Cardiac septum (tissue), 1 donor: ENCODE results near the gene HAPLN2. TPM values are rescaled to one million over a fixed set of nuclear protein-coding genes. Genes with fewer than 3 reads are reported as not detected.

ENCODE experiments used
- DNase-seq: peaks from one replicate; pipeline ENCODE4 v3.0.0-alpha.2; 2020; ENCODE audit warnings: low spot score
- intact Hi-C: fragments of 100-400 bp; cut with DNase I; formaldehyde crosslinking; loops from one replicate; pipeline ENCODE4 v1.14.0; 2022
- total RNA-seq: library from RNA; stranded (reverse); fragmentation: NEBNext Ultra II Directional; extraction: Animal tissue kit (Norgen Biotek cat#: 25700); gene quantifications from one replicate; pipeline ENCODE4 v1.2.1, GENCODE V29; 2021
- donor health status: DM: no; HTN: no; CAD: no.

The HAPLN2 gene
- total RNA-seq, 1 donor from 2014 or later, result 0.43 TPM

DNA sequence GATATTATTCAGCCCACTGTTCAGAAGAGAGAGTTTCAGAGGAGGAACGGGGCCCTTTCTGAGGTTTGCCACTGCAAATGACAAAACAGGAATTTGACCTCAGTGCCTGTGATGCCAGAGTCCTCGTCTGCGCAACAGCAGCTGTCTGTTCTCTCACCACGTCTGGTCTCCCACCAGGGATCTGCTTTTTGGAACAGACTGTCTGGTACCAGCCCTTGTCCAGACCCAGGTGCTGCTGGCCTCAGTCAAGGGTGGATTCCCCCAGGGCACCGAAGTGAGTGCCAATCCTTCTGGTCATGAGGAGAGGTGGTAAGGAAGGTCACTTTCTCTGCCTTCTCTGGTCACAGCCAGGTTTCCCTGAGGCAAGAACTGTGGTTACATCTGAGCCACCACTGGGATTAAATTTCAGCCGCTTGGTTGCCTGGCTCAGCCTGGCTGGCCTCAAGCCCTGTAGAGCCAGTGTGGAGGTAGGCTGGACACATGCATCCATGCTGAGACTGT is 20.4 kb downstream of the HAPLN2 start:
- intact Hi-C loops, result no loop called here
- no peak for DNase-seq

DNA sequence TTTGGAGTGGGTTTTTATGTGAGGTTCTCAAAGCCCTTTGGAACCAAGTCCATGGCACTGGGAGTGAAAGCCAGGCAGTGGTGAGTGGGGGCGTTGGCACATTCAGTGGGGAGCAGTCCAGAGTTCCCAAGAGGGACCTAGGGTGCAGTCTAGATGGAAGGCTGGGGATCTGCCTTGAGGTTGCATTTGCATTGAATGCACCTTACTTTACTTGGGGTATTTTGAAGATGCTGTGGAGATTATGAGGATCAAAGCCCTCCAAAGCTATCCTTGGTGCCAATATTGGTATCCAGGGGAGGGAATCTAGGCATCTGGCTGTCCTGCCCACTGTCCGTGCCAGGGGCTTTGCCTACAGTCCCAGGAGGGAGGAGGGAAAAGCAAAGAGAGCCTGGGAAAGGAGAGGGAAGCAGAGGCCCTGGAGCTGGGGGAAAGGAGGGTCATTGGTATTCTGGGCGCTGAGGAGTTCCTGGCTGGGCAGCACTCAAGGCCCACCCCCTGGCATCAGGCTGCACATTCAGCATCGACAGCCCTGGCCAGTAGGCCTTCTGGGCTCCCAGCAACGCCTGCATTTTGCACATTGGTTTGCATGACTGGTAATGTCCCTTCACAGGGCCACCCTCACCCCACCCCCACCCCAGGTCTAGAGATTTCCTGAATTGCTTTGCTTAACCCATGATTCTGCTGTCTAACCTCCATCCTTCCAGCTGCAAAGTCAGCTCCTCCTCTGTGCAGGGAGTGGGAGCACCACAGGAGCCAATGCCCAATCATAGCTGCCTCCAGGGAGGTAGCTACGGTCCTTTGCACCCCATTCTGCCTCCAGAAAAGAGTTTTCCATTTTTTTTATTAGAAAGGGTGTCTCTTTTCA is 21.9 kb downstream of the HAPLN2 start:
- no peak for DNase-seq
- intact Hi-C loops, result no loop called here

DNA sequence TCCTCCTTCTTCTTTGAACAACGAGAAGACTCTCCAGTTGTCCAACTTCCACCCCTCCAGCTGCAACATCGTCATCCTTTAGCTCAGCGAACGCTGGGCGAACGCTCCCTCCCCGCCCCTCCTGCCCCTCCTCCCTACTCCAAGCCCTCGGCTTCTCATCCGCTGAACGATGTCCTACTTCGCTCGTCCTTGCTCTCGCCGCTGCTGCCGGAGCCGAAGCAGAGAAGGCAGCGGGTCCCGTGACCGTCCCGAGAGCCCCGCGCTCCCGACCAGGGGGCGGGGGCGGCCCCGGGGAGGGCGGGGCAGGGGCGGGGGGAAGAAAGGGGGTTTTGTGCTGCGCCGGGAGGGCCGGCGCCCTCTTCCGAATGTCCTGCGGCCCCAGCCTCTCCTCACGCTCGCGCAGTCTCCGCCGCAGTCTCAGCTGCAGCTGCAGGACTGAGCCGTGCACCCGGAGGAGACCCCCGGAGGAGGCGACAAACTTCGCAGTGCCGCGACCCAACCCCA is 22.6 kb downstream of the HAPLN2 start, which contains the start of gene BCAN:
BCAN (plus strand) TSS at position 357 of the 504 bp plus-strand sequence. CDS start 3,938 bp downstream, outside the sequence.
- no peak for DNase-seq
- intact Hi-C loops, result no loop called here

DNA sequence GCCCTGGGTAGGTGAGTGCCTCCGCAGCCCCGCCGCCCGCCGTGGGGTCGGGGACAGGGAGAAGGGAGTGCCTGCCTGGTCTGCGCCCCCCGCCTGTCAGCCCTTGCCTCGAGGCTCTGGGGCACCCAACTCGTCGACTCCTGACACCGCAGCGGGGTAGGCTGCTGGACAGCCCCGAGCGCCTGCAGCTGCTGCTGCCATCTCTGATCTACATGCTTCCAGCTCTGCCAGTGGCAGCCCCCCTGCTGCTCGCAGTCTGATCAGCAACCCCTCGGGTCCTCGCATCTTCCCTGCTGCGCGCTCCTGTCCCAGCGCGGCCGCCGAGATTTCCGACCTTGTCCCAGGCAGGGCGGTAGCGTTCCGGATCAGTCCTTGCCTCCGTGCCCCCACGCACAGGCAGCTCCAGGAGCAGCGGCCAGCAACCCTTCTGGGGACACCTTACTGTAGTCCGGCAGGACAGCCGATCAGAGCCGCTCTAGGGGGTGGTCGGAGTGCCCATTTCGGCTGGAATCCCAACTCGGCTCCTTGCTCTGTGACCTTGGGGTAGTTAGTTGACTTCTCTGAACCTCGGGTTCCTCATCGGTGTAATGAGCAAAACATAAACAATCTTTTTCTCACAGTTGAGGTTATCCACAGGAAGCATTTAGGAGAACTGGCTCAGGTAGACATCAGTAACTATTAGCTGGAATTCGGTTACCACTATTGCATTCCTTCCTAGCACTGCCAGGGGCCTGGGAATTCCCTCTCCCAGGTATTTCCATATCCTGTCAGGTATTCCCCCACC is 23.2 kb downstream of the HAPLN2 start:
- intact Hi-C loops, result no loop called here
- DNase-seq, result no peak

DNA sequence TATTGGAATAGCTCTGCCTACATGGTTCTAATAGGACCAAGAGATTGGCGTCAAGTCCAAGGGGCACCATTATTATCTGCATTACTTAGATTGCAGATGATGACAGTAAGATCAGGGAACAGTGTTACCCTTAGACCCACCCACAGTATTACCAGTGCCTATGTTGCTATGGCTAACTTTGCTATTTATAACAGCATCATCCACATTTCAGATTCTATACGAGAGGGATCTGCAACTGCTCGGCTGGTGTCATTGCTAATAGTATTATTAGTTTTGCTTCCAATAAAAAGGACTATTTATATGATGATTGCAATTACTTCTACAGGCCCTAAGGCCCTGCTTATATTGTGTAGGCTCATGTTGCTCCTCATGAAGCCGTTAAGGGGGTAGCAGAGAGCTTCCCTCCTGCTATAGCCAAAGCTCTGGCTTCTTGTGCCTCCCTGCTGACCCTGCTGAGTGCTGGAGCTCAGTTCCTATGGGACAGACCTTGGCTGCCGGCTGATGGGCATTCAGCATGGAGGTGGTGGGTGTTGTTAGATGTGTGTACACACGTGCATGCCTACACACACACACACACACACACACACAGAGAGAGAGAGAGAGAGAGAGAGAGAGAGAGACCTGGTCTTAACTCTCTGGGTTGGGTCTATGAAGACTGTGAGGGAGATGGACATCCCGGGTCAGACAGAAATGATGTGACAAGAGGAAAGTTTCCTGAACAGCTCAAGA is 24.0 kb downstream of the HAPLN2 start:
- intact Hi-C loops, result no loop called here
- no peak for DNase-seq

DNA sequence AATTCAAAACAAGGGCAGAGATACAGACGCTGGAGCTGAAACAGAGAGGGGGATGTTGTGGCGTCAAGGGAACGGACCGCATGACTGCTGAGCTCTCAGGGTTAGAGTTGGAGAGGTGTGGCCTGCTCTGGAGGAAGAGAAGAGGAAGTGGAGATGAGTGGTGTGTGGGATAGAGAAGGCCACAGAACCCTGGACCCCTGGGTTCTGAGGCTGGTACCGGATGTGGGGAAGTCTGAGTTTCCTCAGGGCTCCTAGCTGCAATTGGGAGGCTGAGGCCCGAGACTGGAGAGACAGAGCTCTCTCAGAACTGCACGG is 24.5 kb downstream of the HAPLN2 start:
- DNase-seq, result no peak

DNA sequence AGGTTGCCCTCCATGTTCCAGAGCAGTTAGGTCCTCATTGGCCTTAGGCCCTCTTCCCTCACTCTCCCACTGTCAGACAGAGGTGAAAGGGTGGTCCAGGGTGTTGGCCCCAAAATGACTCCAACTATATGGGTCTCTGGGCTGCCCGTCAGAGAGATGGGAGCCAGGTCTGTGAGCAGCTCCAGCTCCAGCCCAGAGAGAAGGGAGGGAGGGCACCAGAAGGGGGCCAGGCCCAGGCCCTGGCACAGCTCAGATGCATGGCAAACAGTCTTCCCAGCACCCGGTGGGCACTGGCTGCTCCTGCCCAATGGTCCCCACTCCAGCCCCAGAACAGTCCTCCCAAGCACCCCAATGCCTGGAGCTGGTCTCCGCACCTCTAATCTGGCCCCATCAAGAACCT is 24.9 kb downstream of the HAPLN2 start:
- intact Hi-C loops, result no loop called here
- DNase-seq, result no peak

More for the DNA sequence above, 24.5 kb downstream of the HAPLN2 start:
- intact Hi-C loops, result no loop called here

DNA sequence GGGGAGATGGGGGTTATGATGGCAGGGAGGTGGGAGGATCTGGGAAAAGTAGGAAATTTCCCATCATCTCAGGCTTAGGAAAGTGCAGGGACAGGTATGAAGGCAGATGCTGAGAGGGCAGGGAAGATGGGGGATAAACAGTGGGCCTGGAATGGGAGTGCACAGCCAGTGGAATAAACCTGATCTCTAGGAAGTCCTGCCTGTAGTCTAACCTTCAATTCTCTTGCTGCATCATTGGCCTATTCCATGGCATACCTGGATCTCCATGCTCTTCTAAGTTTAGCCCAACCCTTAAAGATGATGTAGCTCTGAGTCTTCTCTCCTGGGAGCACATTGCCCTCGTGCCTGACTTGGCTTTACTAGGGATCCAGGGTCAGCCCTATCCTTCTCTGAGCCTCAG is 25.4 kb downstream of the HAPLN2 start:
- no peak for DNase-seq
- intact Hi-C loops, result no loop called here

DNA sequence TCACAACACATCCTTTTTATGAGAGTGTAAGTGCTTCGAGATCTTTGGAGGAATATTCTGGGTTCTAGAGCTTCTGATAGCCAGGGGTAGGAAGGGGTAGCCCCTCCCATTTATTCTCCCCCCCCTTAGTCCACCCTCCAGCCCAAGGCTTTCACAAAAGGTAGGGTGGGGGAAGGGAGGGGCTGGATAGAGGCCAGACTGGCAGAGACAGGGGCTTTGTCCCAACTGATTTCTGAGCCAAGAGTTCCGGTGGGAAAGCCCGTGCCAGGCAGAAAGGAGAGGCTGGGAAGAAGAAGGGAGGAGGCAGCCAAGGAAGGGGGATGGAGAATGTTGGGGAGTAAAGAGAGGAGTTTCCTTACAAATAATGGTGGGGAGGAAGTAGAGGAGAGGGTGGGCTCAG is 25.8 kb downstream of the HAPLN2 start:
- DNase-seq, result no peak
- intact Hi-C loops, result no loop called here

DNA sequence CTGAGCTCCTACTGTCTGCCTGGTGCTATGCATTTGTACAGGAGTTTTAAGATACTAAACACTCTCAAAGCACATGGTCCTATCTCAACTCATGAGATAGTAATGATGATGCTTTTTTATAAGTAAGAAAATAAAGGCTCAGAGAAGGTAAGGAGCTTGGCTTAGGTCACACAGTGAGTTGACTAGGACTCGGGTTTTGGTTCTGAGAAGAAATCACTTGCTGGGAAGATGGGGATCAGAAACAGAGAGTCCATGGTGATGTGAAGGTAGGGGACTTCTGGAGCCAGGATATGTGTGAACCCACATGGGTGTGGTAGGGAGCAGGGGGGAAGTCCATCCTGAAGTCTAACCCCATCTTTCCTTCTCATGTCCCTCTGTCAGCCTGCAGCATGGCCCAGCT is 26.5 kb downstream of the HAPLN2 start:
- DNase-seq, result no peak
- intact Hi-C loops, result no loop called here

DNA sequence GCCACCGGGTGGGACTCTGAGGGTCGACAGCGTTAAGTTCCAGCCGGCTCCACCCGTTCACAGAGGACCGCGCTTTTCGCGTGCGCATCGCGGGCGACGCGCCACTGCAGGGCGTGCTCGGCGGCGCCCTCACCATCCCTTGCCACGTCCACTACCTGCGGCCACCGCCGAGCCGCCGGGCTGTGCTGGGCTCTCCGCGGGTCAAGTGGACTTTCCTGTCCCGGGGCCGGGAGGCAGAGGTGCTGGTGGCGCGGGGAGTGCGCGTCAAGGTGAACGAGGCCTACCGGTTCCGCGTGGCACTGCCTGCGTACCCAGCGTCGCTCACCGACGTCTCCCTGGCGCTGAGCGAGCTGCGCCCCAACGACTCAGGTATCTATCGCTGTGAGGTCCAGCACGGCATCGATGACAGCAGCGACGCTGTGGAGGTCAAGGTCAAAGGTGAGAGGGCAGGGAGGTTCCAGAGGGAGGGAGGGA is 27.6 kb downstream of the HAPLN2 start:
- DNase-seq, result no peak
- intact Hi-C loops, result no loop called here

DNA sequence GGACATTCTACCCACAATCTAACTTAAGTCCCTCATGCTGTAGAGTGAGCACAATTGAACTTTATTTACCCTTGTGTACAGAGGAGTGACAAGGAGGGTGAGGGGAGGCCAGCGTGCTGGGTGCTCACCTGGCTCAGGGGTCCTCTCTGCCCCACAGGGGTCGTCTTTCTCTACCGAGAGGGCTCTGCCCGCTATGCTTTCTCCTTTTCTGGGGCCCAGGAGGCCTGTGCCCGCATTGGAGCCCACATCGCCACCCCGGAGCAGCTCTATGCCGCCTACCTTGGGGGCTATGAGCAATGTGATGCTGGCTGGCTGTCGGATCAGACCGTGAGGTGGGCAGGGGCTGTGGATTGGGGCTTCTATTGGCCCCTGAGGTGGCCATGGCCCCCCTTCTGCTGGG is 28.1 kb downstream of the HAPLN2 start:
- intact Hi-C loops, result no loop called here
- DNase-seq, result no peak

DNA sequence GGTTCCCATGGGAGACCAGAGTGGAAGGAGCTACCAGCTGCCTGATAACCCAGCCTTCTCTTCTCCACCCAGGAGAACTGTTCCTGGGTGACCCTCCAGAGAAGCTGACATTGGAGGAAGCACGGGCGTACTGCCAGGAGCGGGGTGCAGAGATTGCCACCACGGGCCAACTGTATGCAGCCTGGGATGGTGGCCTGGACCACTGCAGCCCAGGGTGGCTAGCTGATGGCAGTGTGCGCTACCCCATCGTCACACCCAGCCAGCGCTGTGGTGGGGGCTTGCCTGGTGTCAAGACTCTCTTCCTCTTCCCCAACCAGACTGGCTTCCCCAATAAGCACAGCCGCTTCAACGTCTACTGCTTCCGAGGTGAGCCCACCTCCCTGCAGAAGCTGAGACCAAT is 29.3 kb downstream of the HAPLN2 start:
- intact Hi-C loops, result no loop called here
- DNase-seq, result no peak

DNA sequence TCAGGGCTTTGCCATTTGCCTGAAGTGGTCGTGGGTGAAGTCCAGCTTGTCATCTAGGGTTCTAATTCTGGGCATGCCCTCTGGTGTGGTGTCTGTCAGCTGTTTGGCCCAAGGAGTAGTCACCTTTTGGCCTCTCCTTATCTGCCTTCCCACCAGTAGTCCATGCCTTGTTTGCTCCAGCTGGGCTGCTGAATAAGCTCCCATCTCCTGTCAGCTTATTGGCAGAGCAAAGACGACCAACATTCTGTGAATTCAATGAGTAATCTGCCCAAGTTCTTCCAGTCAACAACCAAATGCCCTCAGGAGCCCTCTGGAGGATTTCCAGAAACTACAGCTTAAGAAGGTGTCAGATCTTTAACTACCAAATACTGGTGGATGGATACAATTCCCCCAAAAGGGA is 29.7 kb downstream of the HAPLN2 start:
- intact Hi-C loops, result no loop called here

DNA sequence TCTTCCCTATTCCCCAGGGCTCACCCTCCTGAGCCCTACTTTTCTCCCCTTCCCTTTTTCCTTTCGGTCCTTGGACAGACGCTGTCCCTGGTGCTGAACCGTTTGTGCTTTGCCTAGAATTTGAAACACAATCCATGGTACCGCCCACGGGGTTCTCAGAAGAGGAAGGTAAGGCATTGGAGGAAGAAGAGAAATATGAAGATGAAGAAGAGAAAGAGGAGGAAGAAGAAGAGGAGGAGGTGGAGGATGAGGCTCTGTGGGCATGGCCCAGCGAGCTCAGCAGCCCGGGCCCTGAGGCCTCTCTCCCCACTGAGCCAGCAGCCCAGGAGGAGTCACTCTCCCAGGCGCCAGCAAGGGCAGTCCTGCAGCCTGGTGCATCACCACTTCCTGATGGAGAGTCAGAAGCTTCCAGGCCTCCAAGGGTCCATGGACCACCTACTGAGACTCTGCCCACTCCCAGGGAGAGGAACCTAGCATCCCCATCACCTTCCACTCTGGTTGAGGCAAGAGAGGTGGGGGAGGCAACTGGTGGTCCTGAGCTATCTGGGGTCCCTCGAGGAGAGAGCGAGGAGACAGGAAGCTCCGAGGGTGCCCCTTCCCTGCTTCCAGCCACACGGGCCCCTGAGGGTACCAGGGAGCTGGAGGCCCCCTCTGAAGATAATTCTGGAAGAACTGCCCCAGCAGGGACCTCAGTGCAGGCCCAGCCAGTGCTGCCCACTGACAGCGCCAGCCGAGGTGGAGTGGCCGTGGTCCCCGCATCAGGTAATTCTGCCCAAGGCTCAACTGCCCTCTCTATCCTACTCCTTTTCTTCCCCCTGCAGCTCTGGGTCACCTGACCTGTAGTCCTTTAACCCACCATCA is 33.1 kb downstream of the HAPLN2 start:
- DNase-seq, result no peak
- intact Hi-C loops, result no loop called here

More for the DNA sequence above, 29.7 kb downstream of the HAPLN2 start:
- no peak for DNase-seq

DNA sequence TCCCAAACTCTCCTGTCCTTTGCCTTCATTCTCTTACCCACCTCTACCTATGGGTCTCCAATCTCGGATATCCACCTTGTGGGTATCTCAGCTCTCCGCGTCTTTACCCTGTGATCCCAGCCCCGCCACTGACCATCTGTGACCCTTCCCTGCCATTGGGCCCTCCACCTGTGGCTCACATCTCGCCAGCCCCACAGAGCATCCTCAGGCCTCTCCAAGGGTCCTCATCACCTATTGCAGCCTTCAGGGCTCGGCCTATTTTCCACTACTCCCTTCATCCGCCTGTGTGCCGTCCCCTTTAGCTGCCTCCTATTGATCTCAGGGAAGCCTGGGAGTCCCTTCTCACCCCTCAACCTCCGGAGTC is 33.8 kb downstream of the HAPLN2 start:
- no peak for DNase-seq

DNA sequence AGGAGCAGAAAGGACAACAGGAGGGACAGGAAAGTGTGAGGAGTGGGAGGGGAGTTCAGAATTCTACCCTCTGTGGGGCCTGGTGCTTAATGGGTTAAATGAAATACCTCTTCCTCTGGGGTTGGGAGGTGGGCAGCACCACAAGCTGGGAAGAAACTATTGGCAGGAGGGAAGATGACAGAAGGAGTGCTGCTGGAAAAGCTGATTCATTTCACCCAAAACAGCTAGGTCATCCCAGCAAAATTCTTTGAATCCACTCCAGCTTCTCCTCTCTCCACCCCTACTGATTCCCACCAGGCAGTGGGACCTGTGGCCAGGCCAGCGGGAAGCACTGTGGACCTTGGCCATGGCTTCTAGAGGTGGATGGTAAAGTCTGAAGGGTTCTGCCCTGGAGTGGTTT is 35.5 kb downstream of the HAPLN2 start:
- intact Hi-C loops, result loop anchor here (5.0 kb wide), 1 partner anchor 72 kb away; no protein-coding TSS in a partner anchor
- no peak for DNase-seq

More for the DNA sequence above, 33.8 kb downstream of the HAPLN2 start:
- intact Hi-C loops, result no loop called here

DNA sequence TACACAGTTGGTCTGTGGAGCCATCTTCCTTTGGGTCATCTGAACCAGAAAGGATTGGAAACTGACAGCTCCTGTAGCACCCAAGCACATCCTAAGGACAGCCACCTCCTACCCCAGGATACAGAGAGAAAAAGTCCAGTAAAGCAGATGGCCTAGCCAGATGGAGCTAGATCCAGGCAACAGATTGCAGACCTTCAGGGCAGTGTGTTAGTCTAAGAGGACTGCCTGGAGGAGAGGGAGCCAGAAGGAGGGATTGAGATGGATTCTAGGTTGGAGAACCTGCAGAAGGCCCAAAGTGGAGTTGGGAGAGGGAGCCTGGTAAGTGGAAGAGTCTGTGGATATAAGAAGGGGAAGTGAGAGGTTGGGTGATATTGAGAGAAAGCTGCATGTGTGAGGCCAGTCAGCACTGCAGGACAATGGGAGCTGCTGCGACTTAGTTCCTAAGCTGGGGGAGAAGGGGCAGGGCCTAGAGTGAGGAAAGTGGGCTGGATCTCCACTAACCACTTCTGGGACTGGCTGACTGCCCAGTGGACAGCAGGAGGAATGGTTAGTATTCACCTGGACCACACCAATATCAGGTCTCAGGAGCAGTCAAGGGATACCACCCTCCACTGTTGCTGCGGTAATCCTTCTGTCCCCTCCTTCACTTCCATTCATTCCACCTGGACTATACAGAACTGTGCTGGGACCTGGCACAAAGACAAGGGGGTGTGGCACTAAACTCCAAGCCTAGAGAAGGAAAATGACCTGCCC is 36.1 kb downstream of the HAPLN2 start:
- no peak for DNase-seq
- intact Hi-C loops, result loop anchor here (5.0 kb wide), 1 partner anchor 73 kb away; no protein-coding TSS in a partner anchor
